GM12872 (cell line): ENCODE measurements around the gene IGFL2.

Experiments used
- CTCF ChIP-seq: IDR thresholded peaks from 3 replicates; pipeline ENCODE4 v1.5.1; 2011; ENCODE audit warnings: low read depth, mild to moderate bottlenecking, low read length, moderate library complexity; ENCODE audit not compliant: insufficient read depth

Gene IGFL2

GRCh38 chr19:46131485-46132143, 16.4 kb upstream of the IGFL2 start:
- no peak for TF ChIP-seq CTCF

- no peak for TF ChIP-seq CTCF
These were observed 15.4 kb upstream of the IGFL2 start for GRCh38 chr19:46132508-46133100.

- no peak for TF ChIP-seq CTCF
These were observed 14.9 kb upstream of the IGFL2 start for GRCh38 chr19:46133101-46133627.

GRCh38 chr19:46133777-46134241, 14.2 kb upstream of the IGFL2 start:
- no peak for TF ChIP-seq CTCF

- no peak for TF ChIP-seq CTCF
These were observed 13.5 kb upstream of the IGFL2 start for GRCh38 chr19:46134527-46134926.

GRCh38 chr19:46137915-46138473, 10.0 kb upstream of the IGFL2 start:
- no peak for TF ChIP-seq CTCF

- TF ChIP-seq CTCF, result no peak
These were observed 6.6 kb upstream of the IGFL2 start for GRCh38 chr19:46141421-46141820.
